Left ventricle myocardium inferior (tissue), 1 donor: ENCODE results near the gene KCNA1. TPM values are rescaled to one million over a fixed set of nuclear protein-coding genes. Genes with fewer than 3 reads are reported as not detected.

Experiments
- DNase-seq: peaks from one replicate; pipeline ENCODE4 v3.0.0-alpha.2; 2020
- H3K27ac ChIP-seq: fragments of 200-600 bp; replicated peaks from 2 replicates; pipeline ENCODE4 v1.8.0; 2021
- H3K27me3 ChIP-seq: fragments of 200-600 bp; 2 replicates; pipeline ENCODE4 v1.8.0; 2021; ENCODE audit warnings: low read depth
- H3K36me3 ChIP-seq: fragments of 200-600 bp; 2 replicates; pipeline ENCODE4 v1.8.0; 2021
- H3K4me1 ChIP-seq: fragments of 200-600 bp; 2 replicates; pipeline ENCODE4 v1.8.0; 2021
- H3K4me3 ChIP-seq: fragments of 200-600 bp; 2 replicates; pipeline ENCODE4 v1.8.0; 2021; ENCODE audit warnings: mild to moderate bottlenecking, moderate library complexity
- H3K9me3 ChIP-seq: fragments of 200-600 bp; replicated peaks from 2 replicates; pipeline ENCODE4 v1.8.0; 2021
- intact Hi-C: fragments of 100-400 bp; cut with micrococcal nuclease; formaldehyde crosslinking; loops from one replicate; pipeline ENCODE4 v1.11.0; 2022
- long read RNA-seq: library from polyadenylated mRNA; unstranded; transcript quantifications from one replicate; pipeline ENCODE4 v2.0.0, GENCODE V29; 2021
- total RNA-seq: library from RNA; stranded (reverse); fragmentation: NEBNext Ultra II Directional; extraction: Animal tissue kit (Norgen Biotek cat#: 25700); gene quantifications from one replicate; pipeline ENCODE4 v1.2.1, GENCODE V29; 2021
- TF ChIP-seq, protein P1 (sequence below): fragments of 200-600 bp; IDR thresholded peaks from 2 replicates; pipeline ENCODE4 v1.8.0; 2021; ENCODE audit warnings: antibody characterized with exemption, mild to moderate bottlenecking, borderline replicate concordance
- donor health status: DM: no; HTN: yes; CAD: no; lungs with severe emphysema.

Gene KCNA1
- not detected for total RNA-seq
- long read RNA-seq = 0 reads

DNA sequence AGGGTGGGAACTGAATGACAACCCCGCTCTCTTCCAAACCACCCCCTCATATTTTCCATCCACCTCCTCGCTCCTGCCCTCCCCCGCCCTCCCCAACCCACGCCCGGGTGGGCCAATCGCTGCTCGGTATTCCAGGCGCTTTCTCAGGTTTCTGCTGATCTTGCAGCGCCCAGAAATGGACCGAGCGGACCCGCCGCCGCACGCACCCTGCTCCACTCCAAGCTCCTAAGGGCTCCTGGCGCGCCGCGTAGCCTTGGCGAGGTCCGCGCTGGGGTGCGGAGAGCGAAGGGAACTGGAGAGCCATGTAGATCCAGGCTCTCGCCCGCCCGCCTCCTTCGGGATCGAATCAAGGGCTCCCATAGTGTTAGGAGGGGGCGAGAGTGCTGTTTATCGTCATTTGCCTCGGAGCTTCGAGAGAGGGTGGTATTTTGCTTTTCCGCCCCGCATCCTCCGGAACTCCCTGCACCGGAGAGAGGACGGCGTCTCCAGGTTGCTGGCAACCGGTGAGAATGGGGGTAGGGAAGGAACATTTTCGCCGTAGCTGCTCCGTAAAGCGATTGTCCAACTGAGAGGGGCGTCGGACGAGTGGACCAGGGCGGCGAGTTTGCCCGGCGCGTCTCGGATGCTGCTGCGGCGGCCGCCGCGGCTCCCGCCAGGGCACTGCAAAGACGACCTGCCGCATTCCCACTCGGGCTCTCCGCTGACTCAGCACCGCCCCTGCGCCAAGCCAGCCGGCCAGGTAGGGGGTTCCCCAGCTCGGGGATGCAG lies at the start of gene KCNA1:
Gene KCNA1, plus strand, starts transcription at position 172 of the 768 bp plus-strand sequence. CDS start 1,474 bp downstream, outside the sequence.
- no peak for DNase-seq
- peak within 1 kb of the TSS; percentile 60 for H3K4me3 ChIP-seq
- TF ChIP-seq, protein P1, sequence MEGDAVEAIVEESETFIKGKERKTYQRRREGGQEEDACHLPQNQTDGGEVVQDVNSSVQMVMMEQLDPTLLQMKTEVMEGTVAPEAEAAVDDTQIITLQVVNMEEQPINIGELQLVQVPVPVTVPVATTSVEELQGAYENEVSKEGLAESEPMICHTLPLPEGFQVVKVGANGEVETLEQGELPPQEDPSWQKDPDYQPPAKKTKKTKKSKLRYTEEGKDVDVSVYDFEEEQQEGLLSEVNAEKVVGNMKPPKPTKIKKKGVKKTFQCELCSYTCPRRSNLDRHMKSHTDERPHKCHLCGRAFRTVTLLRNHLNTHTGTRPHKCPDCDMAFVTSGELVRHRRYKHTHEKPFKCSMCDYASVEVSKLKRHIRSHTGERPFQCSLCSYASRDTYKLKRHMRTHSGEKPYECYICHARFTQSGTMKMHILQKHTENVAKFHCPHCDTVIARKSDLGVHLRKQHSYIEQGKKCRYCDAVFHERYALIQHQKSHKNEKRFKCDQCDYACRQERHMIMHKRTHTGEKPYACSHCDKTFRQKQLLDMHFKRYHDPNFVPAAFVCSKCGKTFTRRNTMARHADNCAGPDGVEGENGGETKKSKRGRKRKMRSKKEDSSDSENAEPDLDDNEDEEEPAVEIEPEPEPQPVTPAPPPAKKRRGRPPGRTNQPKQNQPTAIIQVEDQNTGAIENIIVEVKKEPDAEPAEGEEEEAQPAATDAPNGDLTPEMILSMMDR = no peak
- peaks cover 100% of the 10 kb centered on the region for H3K27me3 ChIP-seq
- H3K9me3 ChIP-seq = no peaks in the 10 kb centered on the region
- no peaks in the 10 kb centered on the region for H3K36me3 ChIP-seq
- peaks cover 28% of the 10 kb centered on the region for H3K4me1 ChIP-seq
- intact Hi-C loops = no loop called here
- no peak within 1 kb of the TSS for H3K27ac ChIP-seq

- H3K27me3 ChIP-seq = peaks cover 61% of the 10 kb centered on the region
- H3K9me3 ChIP-seq = no peaks in the 10 kb centered on the region
- H3K36me3 ChIP-seq = no peaks in the 10 kb centered on the region
- intact Hi-C loops = no loop called here
- peaks cover 29% of the 10 kb centered on the region for H3K4me1 ChIP-seq
- no peak for DNase-seq
- no peak overlapping the region for H3K27ac ChIP-seq
- TF ChIP-seq, protein P1 = no peak
- no peak overlapping the region for H3K4me3 ChIP-seq
Measured at GRCh38 chr12:4860741-4861140, 49.0 kb upstream of the KCNA1 start.

GRCh38 chr12:4862809-4863208 lies 46.9 kb upstream of the KCNA1 start:
- intact Hi-C loops = no loop called here
- H3K4me1 ChIP-seq = peaks cover 22% of the 10 kb centered on the region
- no peak for DNase-seq
- H3K36me3 ChIP-seq = no peaks in the 10 kb centered on the region
- peaks cover 82% of the 10 kb centered on the region for H3K27me3 ChIP-seq
- H3K9me3 ChIP-seq = no peaks in the 10 kb centered on the region
- H3K4me3 ChIP-seq = no peak overlapping the region
- TF ChIP-seq, protein P1 = no peak
- H3K27ac ChIP-seq = no peak overlapping the region

GRCh38 chr12:4864575-4864974 lies 45.1 kb upstream of the KCNA1 start:
- H3K4me1 ChIP-seq = peaks cover 8% of the 10 kb centered on the region
- H3K9me3 ChIP-seq = no peaks in the 10 kb centered on the region
- no peak overlapping the region for H3K4me3 ChIP-seq
- TF ChIP-seq, protein P1 = no peak
- peaks cover 95% of the 10 kb centered on the region for H3K27me3 ChIP-seq
- no peak overlapping the region for H3K27ac ChIP-seq
- DNase-seq = no peak
- H3K36me3 ChIP-seq = no peaks in the 10 kb centered on the region
- intact Hi-C loops = no loop called here

GRCh38 chr12:4865246-4865645 lies 44.5 kb upstream of the KCNA1 start:
- no peaks in the 10 kb centered on the region for H3K9me3 ChIP-seq
- H3K36me3 ChIP-seq = no peaks in the 10 kb centered on the region
- H3K4me3 ChIP-seq = no peak overlapping the region
- H3K27ac ChIP-seq = no peak overlapping the region
- no peak for DNase-seq
- intact Hi-C loops = no loop called here
- TF ChIP-seq, protein P1 = no peak
- H3K4me1 ChIP-seq = peaks cover 2% of the 10 kb centered on the region
- peaks cover 97% of the 10 kb centered on the region for H3K27me3 ChIP-seq
